Measurements from ENCODE around the gene GGCX.

Gene GGCX

GRCh38 chr2:85536479-85536878, 24.8 kb downstream of the GGCX start:
- Histone ChIP-seq H3K9ac (ENCODE audit: low read length) (peak overlapping the region; percentile 81), H3K27me3 (ENCODE audit: control insufficient read depth in 1 of 2, insufficient read depth in 2 of 2, low read length in 2 of 2) (no peaks in the 10 kb centered on the region), H3K27ac (ENCODE audit: low read depth, low read length) (peak overlapping the region; percentile 96), H3K4me1 (ENCODE audit: insufficient read depth, low read length) (peaks cover 27% of the 10 kb centered on the region), H3K9me3 (ENCODE audit: low read length) (no peaks in the 10 kb centered on the region), H3K4me3 (ENCODE audit: low read depth in 1 of 2, low read length in 2 of 2) (peak overlapping the region in 1 of 2 donors; percentile 76), H3K36me3 (ENCODE audit: insufficient read depth, low read length) (peaks cover 10% of the 10 kb centered on the region)

GRCh38 chr2:85534881-85535280, 26.4 kb downstream of the GGCX start:
- Histone ChIP-seq H3K4me3 (ENCODE audit: low read depth in 1 of 2, low read length in 2 of 2) (no peak overlapping the region), H3K36me3 (ENCODE audit: insufficient read depth, low read length) (no peaks in the 10 kb centered on the region), H3K9me3 (ENCODE audit: low read length) (no peaks in the 10 kb centered on the region), H3K9ac (ENCODE audit: low read length) (no peak overlapping the region), H3K27ac (ENCODE audit: low read depth, low read length) (peak overlapping the region; percentile 1), H3K4me1 (ENCODE audit: insufficient read depth, low read length) (peaks cover 17% of the 10 kb centered on the region), H3K27me3 (ENCODE audit: control insufficient read depth in 1 of 2, insufficient read depth in 2 of 2, low read length in 2 of 2) (no peaks in the 10 kb centered on the region)

GRCh38 chr2:85534099-85534498, 27.2 kb downstream of the GGCX start:
- H3K27ac ChIP-seq (ENCODE audit: low read depth, low read length), result peak overlapping the region; percentile 42
- H3K9ac ChIP-seq (ENCODE audit: low read length), result no peak overlapping the region
- H3K9me3 ChIP-seq (ENCODE audit: low read length), result no peaks in the 10 kb centered on the region
- H3K36me3 ChIP-seq (ENCODE audit: insufficient read depth, low read length), result no peaks in the 10 kb centered on the region
- H3K27me3 ChIP-seq (ENCODE audit: control insufficient read depth in 1 of 2, insufficient read depth in 2 of 2, low read length in 2 of 2), result no peaks in the 10 kb centered on the region
- peaks cover 17% of the 10 kb centered on the region for H3K4me1 ChIP-seq (ENCODE audit: insufficient read depth, low read length)
- no peak overlapping the region for H3K4me3 ChIP-seq (ENCODE audit: low read depth in 1 of 2, low read length in 2 of 2)

- no peaks in the 10 kb centered on the region for H3K36me3 ChIP-seq (ENCODE audit: insufficient read depth, low read length)
- no peaks in the 10 kb centered on the region for H3K9me3 ChIP-seq (ENCODE audit: low read length)
- no peak overlapping the region for H3K27ac ChIP-seq (ENCODE audit: low read depth, low read length)
- no peaks in the 10 kb centered on the region for H3K27me3 ChIP-seq (ENCODE audit: control insufficient read depth in 1 of 2, insufficient read depth in 2 of 2, low read length in 2 of 2)
- H3K4me3 ChIP-seq (ENCODE audit: low read depth in 1 of 2, low read length in 2 of 2), result no peak overlapping the region
- H3K4me1 ChIP-seq (ENCODE audit: insufficient read depth, low read length), result peaks cover 4% of the 10 kb centered on the region
- H3K9ac ChIP-seq (ENCODE audit: low read length), result no peak overlapping the region
Measured at GRCh38 chr2:85531589-85531988, 29.7 kb downstream of the GGCX start.

- H3K27me3 ChIP-seq (ENCODE audit: control insufficient read depth in 1 of 2, insufficient read depth in 2 of 2, low read length in 2 of 2), result no peaks in the 10 kb centered on the region
- H3K9me3 ChIP-seq (ENCODE audit: low read length), result no peaks in the 10 kb centered on the region
- H3K36me3 ChIP-seq (ENCODE audit: insufficient read depth, low read length), result no peaks in the 10 kb centered on the region
- peaks cover 4% of the 10 kb centered on the region for H3K4me1 ChIP-seq (ENCODE audit: insufficient read depth, low read length)
- no peak overlapping the region for H3K27ac ChIP-seq (ENCODE audit: low read depth, low read length)
- no peak overlapping the region for H3K4me3 ChIP-seq (ENCODE audit: low read depth in 1 of 2, low read length in 2 of 2)
- H3K9ac ChIP-seq (ENCODE audit: low read length), result no peak overlapping the region
Measured at GRCh38 chr2:85529809-85530208, 31.5 kb downstream of the GGCX start.

- peaks cover 19% of the 10 kb centered on the region for H3K4me1 ChIP-seq (ENCODE audit: insufficient read depth, low read length)
- H3K27me3 ChIP-seq (ENCODE audit: control insufficient read depth in 1 of 2, insufficient read depth in 2 of 2, low read length in 2 of 2), result no peaks in the 10 kb centered on the region
- H3K27ac ChIP-seq (ENCODE audit: low read depth, low read length), result no peak overlapping the region
- no peak overlapping the region for H3K4me3 ChIP-seq (ENCODE audit: low read depth in 1 of 2, low read length in 2 of 2)
- H3K9me3 ChIP-seq (ENCODE audit: low read length), result no peaks in the 10 kb centered on the region
- H3K9ac ChIP-seq (ENCODE audit: low read length), result no peak overlapping the region
- no peaks in the 10 kb centered on the region for H3K36me3 ChIP-seq (ENCODE audit: insufficient read depth, low read length)
Measured at GRCh38 chr2:85528355-85528754, 32.9 kb downstream of the GGCX start.

- H3K4me3 ChIP-seq (ENCODE audit: low read depth in 1 of 2, low read length in 2 of 2), result no peak overlapping the region
- H3K4me1 ChIP-seq (ENCODE audit: insufficient read depth, low read length), result peaks cover 20% of the 10 kb centered on the region
- H3K27ac ChIP-seq (ENCODE audit: low read depth, low read length), result no peak overlapping the region
- no peaks in the 10 kb centered on the region for H3K27me3 ChIP-seq (ENCODE audit: control insufficient read depth in 1 of 2, insufficient read depth in 2 of 2, low read length in 2 of 2)
- H3K9ac ChIP-seq (ENCODE audit: low read length), result no peak overlapping the region
- H3K9me3 ChIP-seq (ENCODE audit: low read length), result no peaks in the 10 kb centered on the region
- no peaks in the 10 kb centered on the region for H3K36me3 ChIP-seq (ENCODE audit: insufficient read depth, low read length)
Measured at GRCh38 chr2:85527787-85528186, 33.5 kb downstream of the GGCX start.

GRCh38 chr2:85525567-85525966, 35.7 kb downstream of the GGCX start:
- Histone ChIP-seq H3K4me1 (ENCODE audit: insufficient read depth, low read length) (peaks cover 20% of the 10 kb centered on the region), H3K27me3 (ENCODE audit: control insufficient read depth in 1 of 2, insufficient read depth in 2 of 2, low read length in 2 of 2) (no peaks in the 10 kb centered on the region), H3K36me3 (ENCODE audit: insufficient read depth, low read length) (no peaks in the 10 kb centered on the region), H3K4me3 (ENCODE audit: low read depth in 1 of 2, low read length in 2 of 2) (no peak overlapping the region), H3K9ac (ENCODE audit: low read length) (no peak overlapping the region), H3K27ac (ENCODE audit: low read depth, low read length) (no peak overlapping the region), H3K9me3 (ENCODE audit: low read length) (no peaks in the 10 kb centered on the region)

- Histone ChIP-seq H3K36me3 (ENCODE audit: insufficient read depth, low read length) (no peaks in the 10 kb centered on the region), H3K9me3 (ENCODE audit: low read length) (no peaks in the 10 kb centered on the region), H3K4me1 (ENCODE audit: insufficient read depth, low read length) (peaks cover 20% of the 10 kb centered on the region), H3K4me3 (ENCODE audit: low read depth in 1 of 2, low read length in 2 of 2) (no peak overlapping the region), H3K27me3 (ENCODE audit: control insufficient read depth in 1 of 2, insufficient read depth in 2 of 2, low read length in 2 of 2) (no peaks in the 10 kb centered on the region), H3K9ac (ENCODE audit: low read length) (no peak overlapping the region), H3K27ac (ENCODE audit: low read depth, low read length) (peak overlapping the region; percentile 69)
Measured at GRCh38 chr2:85525029-85525428, 36.3 kb downstream of the GGCX start.

- Histone ChIP-seq H3K36me3 (ENCODE audit: insufficient read depth, low read length) (no peaks in the 10 kb centered on the region), H3K27ac (ENCODE audit: low read depth, low read length) (peak overlapping the region; percentile 69), H3K9ac (ENCODE audit: low read length) (no peak overlapping the region), H3K27me3 (ENCODE audit: control insufficient read depth in 1 of 2, insufficient read depth in 2 of 2, low read length in 2 of 2) (no peaks in the 10 kb centered on the region), H3K9me3 (ENCODE audit: low read length) (no peaks in the 10 kb centered on the region), H3K4me3 (ENCODE audit: low read depth in 1 of 2, low read length in 2 of 2) (peak overlapping the region in 1 of 2 donors; percentile 6), H3K4me1 (ENCODE audit: insufficient read depth, low read length) (peaks cover 20% of the 10 kb centered on the region)
Measured at GRCh38 chr2:85524336-85524908, 36.9 kb downstream of the GGCX start.

GRCh38 chr2:85523903-85524335, 37.4 kb downstream of the GGCX start:
- H3K27ac ChIP-seq (ENCODE audit: low read depth, low read length), result peak overlapping the region; percentile 69
- peaks cover 20% of the 10 kb centered on the region for H3K4me1 ChIP-seq (ENCODE audit: insufficient read depth, low read length)
- H3K27me3 ChIP-seq (ENCODE audit: control insufficient read depth in 1 of 2, insufficient read depth in 2 of 2, low read length in 2 of 2), result no peaks in the 10 kb centered on the region
- H3K9me3 ChIP-seq (ENCODE audit: low read length), result no peaks in the 10 kb centered on the region
- no peaks in the 10 kb centered on the region for H3K36me3 ChIP-seq (ENCODE audit: insufficient read depth, low read length)
- no peak overlapping the region for H3K9ac ChIP-seq (ENCODE audit: low read length)
- H3K4me3 ChIP-seq (ENCODE audit: low read depth in 1 of 2, low read length in 2 of 2), result no peak overlapping the region
